ENCODE results near the gene AFF1.

DNA sequence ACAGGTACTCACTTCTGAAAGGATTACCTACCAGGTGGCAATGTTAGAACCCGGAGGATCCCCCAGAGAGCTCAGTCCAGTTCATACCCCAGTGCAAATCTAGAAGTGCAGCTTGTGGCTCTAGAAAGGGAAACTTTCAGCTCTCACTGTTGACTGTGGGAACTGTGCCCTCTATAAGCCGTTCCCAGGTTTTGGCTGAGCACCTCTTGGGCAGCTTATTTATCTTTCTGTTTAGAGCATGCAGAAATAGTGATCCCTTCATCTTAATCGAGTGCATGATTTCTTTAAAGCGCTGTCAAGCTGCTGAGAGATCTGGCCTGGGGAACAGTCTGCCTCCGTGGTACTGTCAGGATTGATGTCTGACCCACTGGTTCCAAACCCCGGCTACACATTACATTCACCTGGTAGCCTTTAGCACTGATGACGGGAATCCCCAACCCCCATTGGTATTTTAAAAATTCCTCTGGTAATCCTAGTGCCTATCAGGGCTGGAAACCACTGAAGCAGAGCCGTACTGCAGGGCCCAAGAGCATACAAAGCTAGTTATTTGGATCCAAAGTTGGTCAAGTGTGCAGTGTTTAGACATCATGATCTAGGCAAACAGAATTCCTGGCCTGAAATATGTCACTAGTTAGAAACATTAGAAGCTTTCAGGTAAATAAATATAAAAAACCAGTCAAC, 182.4 kb downstream of the AFF1 start:
- TF ChIP-seq, protein P1, sequence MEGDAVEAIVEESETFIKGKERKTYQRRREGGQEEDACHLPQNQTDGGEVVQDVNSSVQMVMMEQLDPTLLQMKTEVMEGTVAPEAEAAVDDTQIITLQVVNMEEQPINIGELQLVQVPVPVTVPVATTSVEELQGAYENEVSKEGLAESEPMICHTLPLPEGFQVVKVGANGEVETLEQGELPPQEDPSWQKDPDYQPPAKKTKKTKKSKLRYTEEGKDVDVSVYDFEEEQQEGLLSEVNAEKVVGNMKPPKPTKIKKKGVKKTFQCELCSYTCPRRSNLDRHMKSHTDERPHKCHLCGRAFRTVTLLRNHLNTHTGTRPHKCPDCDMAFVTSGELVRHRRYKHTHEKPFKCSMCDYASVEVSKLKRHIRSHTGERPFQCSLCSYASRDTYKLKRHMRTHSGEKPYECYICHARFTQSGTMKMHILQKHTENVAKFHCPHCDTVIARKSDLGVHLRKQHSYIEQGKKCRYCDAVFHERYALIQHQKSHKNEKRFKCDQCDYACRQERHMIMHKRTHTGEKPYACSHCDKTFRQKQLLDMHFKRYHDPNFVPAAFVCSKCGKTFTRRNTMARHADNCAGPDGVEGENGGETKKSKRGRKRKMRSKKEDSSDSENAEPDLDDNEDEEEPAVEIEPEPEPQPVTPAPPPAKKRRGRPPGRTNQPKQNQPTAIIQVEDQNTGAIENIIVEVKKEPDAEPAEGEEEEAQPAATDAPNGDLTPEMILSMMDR (IDR thresholded peaks at IDR 0.05) = no peak
- no peak for TF ChIP-seq POLR2A (IDR thresholded peaks at IDR 0.05)
